Neuron (in vitro differentiated cells): ENCODE data around the gene SULT1A2.
"Not testable (repeated sequence)": the region's sequence is repeated elsewhere in the genome, so short reads cannot be mapped to it uniquely, and the experiment has no call there.

Experiments used
- H2AFZ ChIP-seq: one replicate; pipeline ENCODE4 v1.6.1; 2013; ENCODE audit warnings: low read depth, mild to moderate bottlenecking, inconsistent platforms, low read length, moderate library complexity
- H3K27me3 ChIP-seq: one replicate; pipeline ENCODE4 v1.6.1; 2013; ENCODE audit warnings: low read length; ENCODE audit not compliant: insufficient read depth
- H3K36me3 ChIP-seq: one replicate; pipeline ENCODE4 v1.6.1; 2013; ENCODE audit warnings: low read length; ENCODE audit not compliant: insufficient read depth
- H3K4me1 ChIP-seq: one replicate; pipeline ENCODE4 v1.6.1; 2013; ENCODE audit warnings: low read length; ENCODE audit not compliant: insufficient read depth
- H3K4me3 ChIP-seq: 2 replicates; pipeline ENCODE4 v1.5.1; 2013; ENCODE audit warnings: mild to moderate bottlenecking, low read length, moderate library complexity
- H3K9me3 ChIP-seq: one replicate; pipeline ENCODE4 v1.6.1; 2013; ENCODE audit warnings: low read length

The SULT1A2 gene

DNA sequence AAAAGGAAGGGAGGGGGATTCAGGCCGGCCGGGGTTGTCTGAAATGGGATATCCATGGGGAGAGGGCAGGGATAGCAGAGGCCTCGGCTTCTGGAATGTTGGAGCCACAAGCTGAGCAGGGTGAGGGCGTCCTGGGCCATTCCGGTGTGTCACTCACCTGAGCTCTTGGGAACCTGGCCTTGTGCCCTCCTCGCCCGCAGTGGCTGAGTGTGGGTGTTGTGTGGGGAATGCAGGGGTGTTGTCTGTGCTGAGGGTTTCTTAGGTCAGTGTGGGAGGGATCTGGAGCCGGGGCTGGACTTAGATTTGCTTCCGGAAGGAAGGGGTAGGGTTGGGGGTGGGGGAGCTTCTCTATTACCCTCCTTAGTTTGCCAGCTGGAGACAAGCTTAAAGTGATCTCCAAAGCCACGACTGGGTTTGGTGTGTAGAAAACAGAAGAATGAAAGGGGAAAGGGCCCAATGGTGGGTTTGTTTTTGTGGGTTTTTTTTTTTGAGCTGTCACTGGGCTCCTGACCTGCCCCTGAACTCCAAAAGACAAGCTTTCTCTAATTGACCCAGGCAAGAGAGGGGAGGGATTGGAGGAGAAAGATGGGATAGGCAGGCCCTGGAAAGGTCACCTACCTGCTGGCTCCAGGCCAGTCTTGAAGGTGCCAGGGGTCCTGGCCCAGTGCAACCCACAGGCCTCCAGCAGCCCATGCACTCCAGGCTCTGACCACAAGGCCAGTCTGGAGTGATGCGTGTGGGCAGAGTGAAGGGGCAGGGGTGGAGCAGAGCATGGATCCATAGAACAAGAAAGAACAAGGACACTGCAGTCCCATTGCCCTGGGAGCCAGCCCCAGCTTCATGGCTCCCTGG, at the start of gene SULT1A2:
TSS of gene SULT1A2 (minus strand) at position 211 of the 852 bp plus-strand sequence. CDS start 1,120 bp downstream, outside the sequence.
- H3K27me3 ChIP-seq: no peaks in the 10 kb centered on the region
- H3K9me3 ChIP-seq: no peaks in the 10 kb centered on the region
- H3K4me3 ChIP-seq: no peak within 1 kb of the TSS
- H3K4me1 ChIP-seq: peaks cover 17% of the 10 kb centered on the region
- H3K36me3 ChIP-seq: peaks cover 10% of the 10 kb centered on the region
- H2AFZ ChIP-seq: no peak within 1 kb of the TSS

DNA sequence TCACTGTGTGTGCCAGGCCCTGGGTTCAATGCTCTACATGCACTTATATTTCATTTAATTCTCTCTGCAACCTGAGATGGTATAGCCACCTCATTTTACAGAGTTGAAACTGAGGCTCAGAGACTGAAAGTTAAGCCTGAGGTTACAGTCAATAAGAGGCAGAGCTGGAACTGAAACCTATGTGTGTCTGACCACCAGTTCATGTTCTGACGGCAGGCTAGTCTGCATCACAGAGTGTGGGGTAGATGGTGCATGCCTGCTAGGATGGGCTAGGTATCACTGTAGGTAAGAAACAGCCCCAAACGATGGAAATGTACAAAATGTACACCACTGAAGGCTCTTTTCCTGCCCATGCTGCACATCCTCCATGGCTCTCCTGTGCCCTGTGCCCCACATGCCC, 43.1 kb upstream of the SULT1A2 start:
- H3K9me3 ChIP-seq, H3K27me3 ChIP-seq, H2AFZ ChIP-seq, H3K4me1 ChIP-seq, H3K4me3 ChIP-seq, H3K36me3 ChIP-seq: not testable (repeated sequence)

DNA sequence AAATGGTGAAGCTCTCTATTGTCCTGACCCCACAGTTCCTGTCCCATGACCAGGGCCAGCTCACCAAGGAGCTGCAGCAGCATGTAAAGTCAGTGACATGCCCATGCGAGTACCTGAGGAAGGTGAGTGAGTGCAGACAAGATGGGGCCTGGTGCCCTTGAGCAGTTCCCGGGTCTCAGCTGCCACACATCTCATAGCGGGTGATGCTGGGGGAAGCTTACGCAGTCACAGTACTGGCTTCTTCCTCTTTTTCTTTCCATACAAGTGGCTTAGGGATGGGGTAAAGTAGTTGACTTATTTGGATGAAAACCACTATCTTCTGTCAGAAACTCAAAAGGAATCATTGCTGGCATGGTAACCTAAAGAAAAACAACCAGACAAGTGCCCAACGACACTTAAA, 41.5 kb upstream of the SULT1A2 start:
- H3K9me3 ChIP-seq, H2AFZ ChIP-seq, H3K4me3 ChIP-seq, H3K27me3 ChIP-seq, H3K36me3 ChIP-seq, H3K4me1 ChIP-seq: not testable (repeated sequence)

DNA sequence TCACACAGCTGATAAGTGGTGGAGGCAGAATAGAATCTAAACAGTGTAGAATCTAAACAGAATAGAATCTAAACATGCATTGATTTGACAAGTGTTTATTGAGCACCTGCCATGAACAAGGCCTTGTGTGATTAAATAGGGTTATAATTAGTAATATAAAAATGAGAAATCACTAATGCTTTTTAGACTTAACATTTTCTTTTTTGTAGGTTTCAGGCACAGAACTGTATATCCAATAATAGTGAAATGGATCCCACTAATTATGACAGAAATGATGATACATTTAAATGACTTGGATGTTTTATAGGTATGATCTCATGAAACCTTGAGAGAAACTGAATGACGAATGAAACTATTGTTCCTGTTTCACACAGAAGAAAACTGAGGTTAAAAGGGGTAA, 40.9 kb upstream of the SULT1A2 start, which contains the start of gene NPIPB8:
TSS of gene NPIPB8 (plus strand) at position 301 of the 400 bp plus-strand sequence. CDS start 296 bp downstream, outside the sequence.
- H3K27me3 ChIP-seq, H3K4me3 ChIP-seq, H3K9me3 ChIP-seq, H3K4me1 ChIP-seq, H2AFZ ChIP-seq, H3K36me3 ChIP-seq: not testable (repeated sequence)

DNA sequence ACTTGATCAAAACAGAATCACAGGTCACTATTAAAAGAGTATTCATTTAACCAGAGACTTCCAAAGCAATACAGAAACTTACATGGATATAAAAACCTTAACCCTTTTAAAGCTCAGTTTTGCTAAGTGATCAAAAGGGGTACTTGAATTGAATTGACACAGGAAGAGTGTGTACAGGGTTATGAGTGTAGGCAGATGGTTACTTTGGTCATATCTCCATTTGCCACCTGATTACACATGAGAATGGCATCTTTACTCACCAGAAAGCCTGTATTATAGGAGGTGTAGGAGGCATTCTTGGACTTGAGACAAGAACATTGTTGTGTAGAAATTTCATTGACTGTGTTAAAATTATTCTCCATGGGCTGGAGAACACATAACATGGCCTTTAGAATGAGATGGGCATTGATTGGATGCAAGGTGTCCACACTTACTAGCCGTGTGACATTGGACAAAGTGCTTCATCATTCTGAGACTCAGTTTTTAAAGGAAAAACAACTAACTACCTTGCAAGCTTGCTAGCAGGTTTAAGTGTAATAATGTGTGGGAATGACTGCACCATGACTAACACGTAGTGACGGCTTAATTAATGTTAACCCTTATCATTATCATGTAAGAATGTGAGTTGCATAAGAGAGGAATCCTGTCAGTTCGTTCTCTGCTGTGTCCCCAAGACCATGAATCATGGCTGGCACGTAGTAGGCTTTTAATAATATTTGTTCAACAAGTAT, 39.4 kb upstream of the SULT1A2 start:
- not testable (repeated sequence) for H3K9me3 ChIP-seq, H2AFZ ChIP-seq, H3K4me1 ChIP-seq, H3K36me3 ChIP-seq, H3K4me3 ChIP-seq, H3K27me3 ChIP-seq

DNA sequence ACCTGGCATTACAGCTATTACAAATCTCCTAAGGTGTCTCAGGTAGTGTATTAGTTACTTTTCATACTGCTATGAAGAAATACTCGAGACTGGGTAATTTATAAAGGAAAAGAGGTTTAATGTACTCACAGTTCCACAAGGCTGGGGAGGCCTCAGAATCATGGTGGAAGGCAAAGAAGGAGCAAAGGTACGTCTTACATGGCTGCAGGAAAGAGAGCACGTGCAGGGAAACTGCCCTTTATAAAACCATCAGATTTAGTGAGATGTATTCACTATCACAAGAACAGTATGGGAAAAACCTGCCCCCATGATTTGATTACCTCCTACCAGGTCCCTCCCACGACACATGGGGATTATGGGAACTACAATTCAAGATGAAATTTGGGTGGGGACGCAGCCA, 34.1 kb upstream of the SULT1A2 start:
- H3K27me3 ChIP-seq, H2AFZ ChIP-seq, H3K4me3 ChIP-seq: not testable (repeated sequence)

DNA sequence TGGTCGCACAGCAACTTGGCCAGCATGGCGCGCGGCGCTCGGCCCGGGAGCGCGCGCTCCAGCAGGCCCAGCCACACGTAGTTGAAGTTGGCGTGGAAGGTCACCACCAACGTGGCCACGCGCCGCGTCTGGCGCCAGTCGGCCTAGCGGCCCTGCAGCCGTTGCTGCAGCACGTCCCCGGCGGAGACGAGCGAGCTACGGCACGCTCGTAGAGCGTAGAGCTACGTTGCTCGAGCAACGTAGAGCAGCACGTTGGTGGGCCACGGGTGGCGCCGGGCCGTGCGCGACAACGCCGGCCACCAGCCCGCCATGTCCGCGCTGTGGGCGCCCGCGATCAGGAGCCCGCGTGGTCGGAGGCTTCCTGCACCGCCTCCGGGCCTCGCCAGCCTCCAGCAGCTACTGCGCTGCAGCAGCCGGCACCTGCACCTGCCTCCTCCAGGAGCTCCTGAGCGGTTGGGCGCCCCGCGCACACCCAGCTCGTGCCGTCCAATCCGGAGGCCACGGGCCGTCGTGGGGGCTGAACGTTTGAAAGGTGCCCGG, 26.4 kb upstream of the SULT1A2 start:
- H3K4me3 ChIP-seq: no peak overlapping the region
- peaks cover 12% of the 10 kb centered on the region for H3K4me1 ChIP-seq
- no peaks in the 10 kb centered on the region for H3K9me3 ChIP-seq
- no peaks in the 10 kb centered on the region for H3K36me3 ChIP-seq
- H3K27me3 ChIP-seq: no peaks in the 10 kb centered on the region
- no peak overlapping the region for H2AFZ ChIP-seq

More for the DNA sequence above, 34.1 kb upstream of the SULT1A2 start:
- H3K36me3 ChIP-seq, H3K9me3 ChIP-seq, H3K4me1 ChIP-seq: not testable (repeated sequence)

DNA sequence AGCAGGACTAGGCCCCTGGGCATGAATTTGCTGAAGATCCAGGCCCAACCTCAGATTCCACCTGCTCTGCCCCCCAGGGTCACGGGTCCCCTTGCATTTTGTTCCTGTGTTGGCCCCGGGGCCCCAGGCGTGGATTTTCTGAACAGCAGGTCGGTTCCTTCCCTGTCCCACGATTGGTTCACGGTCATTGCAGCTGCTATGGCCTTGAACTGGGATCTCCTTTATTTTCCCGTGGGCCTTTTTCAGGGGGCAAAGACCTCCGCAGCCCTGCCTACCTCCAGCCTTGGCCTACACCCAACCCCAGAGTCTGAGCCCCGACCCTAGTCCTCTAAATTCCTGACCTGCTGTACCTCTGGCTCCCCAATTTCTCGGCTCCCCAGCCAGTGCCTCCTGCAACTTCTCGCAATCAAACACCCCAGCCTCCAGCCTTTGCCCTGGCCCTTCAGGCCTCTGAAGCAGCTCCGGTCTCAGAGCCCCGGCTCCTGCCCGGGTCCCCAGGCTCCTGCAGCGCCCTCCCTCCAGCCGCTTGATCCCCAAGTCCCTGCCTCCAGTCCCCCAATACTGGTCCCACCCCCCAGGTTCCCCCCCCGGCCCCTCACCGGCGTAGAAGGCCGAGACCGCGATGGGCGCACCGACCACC, 25.8 kb upstream of the SULT1A2 start:
- not testable (repeated sequence) for H3K27me3 ChIP-seq, H3K4me3 ChIP-seq, H3K36me3 ChIP-seq, H2AFZ ChIP-seq, H3K9me3 ChIP-seq
- peaks cover 12% of the 10 kb centered on the region for H3K4me1 ChIP-seq

DNA sequence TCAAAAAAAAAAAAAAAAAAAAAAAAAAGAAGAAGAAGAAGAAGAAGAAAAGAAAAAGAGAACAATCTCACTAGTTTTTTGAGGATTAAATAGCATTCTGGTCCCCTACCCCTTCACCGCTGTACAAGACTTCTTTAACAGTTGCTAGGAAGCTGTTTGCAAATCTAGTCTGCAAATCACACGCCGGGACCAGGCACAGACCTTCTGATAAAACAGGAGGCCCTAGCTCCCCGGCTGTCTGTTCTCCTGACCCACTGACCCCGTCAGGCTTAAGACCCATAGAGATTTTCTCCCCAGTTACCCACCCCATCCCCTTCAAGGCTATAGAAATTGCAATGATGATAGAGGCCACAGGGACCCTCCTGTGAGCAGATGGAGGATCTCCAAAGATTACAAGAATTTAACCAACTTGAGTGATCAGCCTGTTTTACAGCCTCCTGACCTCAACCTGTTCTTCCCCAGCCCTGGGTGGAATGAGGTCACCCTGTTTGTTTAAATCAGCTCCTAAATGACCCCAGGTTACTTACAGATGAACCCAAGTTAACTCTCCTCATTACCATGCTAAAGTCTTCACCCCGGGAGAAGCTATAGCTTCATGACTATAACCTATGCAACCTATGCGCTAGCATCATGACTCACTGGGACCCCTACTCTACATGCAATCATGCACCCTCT, 24.8 kb upstream of the SULT1A2 start:
- Histone ChIP-seq H3K27me3 (no peaks in the 10 kb centered on the region), H3K4me3 (no peak overlapping the region), H3K4me1 (peaks cover 12% of the 10 kb centered on the region), H2AFZ (no peak overlapping the region), H3K9me3 (no peaks in the 10 kb centered on the region), H3K36me3 (no peaks in the 10 kb centered on the region)

DNA sequence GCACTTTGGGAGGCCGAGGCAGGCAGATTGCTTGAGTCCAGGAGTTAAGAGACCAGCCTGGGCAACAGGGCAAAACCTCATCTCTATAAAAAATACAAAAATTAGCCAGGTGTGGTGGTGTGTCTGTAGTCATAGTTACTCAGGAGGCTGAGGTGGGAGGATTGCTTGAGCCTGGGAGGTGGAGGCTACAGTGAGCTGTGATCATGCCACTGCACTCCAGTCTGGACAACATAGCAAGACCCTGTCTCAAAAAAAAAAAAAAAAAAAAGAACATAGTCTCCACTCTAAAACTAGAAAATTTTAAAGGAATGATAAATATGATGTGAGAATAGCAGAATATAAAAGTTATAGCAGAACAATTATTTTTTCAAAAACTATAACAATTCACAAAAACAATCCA, 23.5 kb upstream of the SULT1A2 start:
- peaks cover 12% of the 10 kb centered on the region for H3K4me1 ChIP-seq
- H2AFZ ChIP-seq, H3K9me3 ChIP-seq, H3K27me3 ChIP-seq, H3K4me3 ChIP-seq, H3K36me3 ChIP-seq: not testable (repeated sequence)

DNA sequence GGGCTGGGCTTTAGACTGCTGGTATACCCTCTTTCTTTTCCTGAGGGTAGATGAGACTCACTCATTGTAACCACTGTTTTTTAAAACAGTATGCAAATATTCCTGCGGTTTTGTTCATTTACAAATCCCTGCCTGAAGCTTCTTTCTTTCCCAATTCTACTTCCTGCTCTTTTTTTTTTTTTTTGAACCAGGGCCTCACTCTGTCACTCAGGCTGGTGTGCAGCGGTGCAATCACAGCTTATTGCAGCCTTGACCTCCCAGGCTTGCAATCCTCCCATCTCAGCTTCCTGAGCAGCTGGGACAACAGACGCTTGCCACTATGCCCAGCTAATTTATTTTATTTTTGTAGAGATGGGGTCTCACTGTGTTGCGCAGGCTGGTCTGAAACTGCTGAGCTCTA, 21.0 kb upstream of the SULT1A2 start:
- Histone ChIP-seq H3K27me3 (no peaks in the 10 kb centered on the region), H2AFZ (no peak overlapping the region), H3K4me3 (no peak overlapping the region), H3K4me1 (peaks cover 12% of the 10 kb centered on the region), H3K36me3 (no peaks in the 10 kb centered on the region), H3K9me3 (no peaks in the 10 kb centered on the region)

DNA sequence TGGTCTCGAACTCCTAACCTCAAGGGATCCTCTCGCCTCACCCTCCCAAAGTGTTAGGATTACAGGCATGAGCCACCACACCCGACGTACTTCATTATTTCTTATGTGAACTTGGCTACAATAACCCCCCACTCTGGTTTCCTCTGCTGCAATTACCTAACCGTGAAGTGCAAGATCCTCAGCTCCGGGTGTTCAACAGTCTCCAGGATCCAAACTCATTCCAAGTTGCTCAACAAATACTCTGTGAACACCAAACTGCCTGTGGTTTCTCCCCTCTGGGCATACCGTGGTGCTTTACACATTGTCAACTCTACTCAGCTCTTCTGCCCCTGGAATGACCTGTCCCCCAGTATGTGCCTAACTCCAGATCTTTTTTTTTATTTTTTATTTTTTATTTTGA, 19.8 kb upstream of the SULT1A2 start:
- Histone ChIP-seq H3K36me3 (no peaks in the 10 kb centered on the region), H3K9me3 (no peaks in the 10 kb centered on the region), H3K4me1 (peaks cover 7% of the 10 kb centered on the region), H3K27me3 (no peaks in the 10 kb centered on the region), H3K4me3 (no peak overlapping the region), H2AFZ (no peak overlapping the region)

DNA sequence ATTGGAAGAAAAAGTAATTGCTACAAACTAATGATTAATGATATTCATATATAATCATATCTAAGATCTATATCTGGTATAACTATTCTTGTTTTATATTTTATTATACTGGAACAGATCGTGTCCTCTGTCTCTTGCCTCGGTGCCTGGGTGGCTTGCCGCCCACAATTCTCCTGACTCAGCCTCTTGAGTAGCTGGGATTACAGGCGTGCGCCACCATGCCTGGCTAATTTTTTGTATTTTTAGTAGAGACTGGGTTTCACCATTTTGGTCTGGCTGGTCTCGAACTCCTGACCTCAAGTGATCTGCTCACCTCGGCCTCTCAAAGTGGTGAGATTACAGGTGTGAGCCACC, 19.4 kb upstream of the SULT1A2 start:
- H3K4me3 ChIP-seq, H2AFZ ChIP-seq, H3K9me3 ChIP-seq, H3K27me3 ChIP-seq, H3K4me1 ChIP-seq, H3K36me3 ChIP-seq: not testable (repeated sequence)
